Rectal smooth muscle tissue (tissue), 1 donor: ENCODE results near the gene BCAS1.

Experiments used
- H3K27ac ChIP-seq: one replicate; pipeline ENCODE4 v1.7.0; 2013; ENCODE audit warnings: low read depth, low read length, inconsistent platforms
- H3K27me3 ChIP-seq: one replicate; pipeline ENCODE4 v1.7.0; 2013; ENCODE audit warnings: low read length; ENCODE audit not compliant: control insufficient read depth, insufficient read depth
- H3K36me3 ChIP-seq: one replicate; pipeline ENCODE4 v1.7.0; 2013; ENCODE audit warnings: low read length; ENCODE audit not compliant: control insufficient read depth, insufficient read depth
- H3K4me1 ChIP-seq: one replicate; pipeline ENCODE4 v1.7.0; 2013; ENCODE audit warnings: low read length; ENCODE audit not compliant: control insufficient read depth, insufficient read depth
- H3K4me3 ChIP-seq: one replicate; pipeline ENCODE4 v1.7.0; 2013; ENCODE audit warnings: low read length
- H3K9ac ChIP-seq: one replicate; pipeline ENCODE4 v1.7.0; 2013; ENCODE audit warnings: low read length

Gene BCAS1

GRCh38 chr20:53996584-53997486 lies 73.6 kb downstream of the BCAS1 start:
- Histone ChIP-seq H3K4me1 (no peaks in the 10 kb centered on the region), H3K27ac (no peak overlapping the region), H3K36me3 (no peaks in the 10 kb centered on the region), H3K4me3 (no peak overlapping the region), H3K27me3 (no peaks in the 10 kb centered on the region), H3K9ac (no peak overlapping the region)

DNA sequence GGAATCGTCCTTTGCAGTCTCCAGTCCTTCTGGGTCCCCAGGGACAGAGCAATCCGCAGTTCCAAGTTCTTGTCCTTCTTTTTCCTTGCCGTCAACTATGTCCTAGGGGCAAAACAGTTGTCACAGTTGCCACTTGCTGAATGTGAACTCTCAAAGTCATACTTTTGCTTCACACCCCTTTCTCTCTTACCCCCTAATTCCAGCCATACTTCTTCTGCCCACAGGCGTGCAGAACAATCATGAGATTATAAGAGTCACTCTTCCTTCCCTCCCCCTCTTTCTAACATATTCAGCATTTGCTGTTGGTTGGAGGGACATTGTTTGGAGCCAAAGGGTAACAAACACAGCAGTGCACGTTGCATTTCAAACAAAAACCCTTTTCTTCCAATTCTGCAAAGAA lies 74.4 kb downstream of the BCAS1 start:
- no peaks in the 10 kb centered on the region for H3K36me3 ChIP-seq
- H3K4me1 ChIP-seq, result no peaks in the 10 kb centered on the region
- no peaks in the 10 kb centered on the region for H3K27me3 ChIP-seq
- H3K4me3 ChIP-seq, result no peak overlapping the region
- H3K27ac ChIP-seq, result no peak overlapping the region
- no peak overlapping the region for H3K9ac ChIP-seq

GRCh38 chr20:53994088-53994487 lies 76.3 kb downstream of the BCAS1 start:
- Histone ChIP-seq H3K4me3 (no peak overlapping the region), H3K36me3 (no peaks in the 10 kb centered on the region), H3K27me3 (no peaks in the 10 kb centered on the region), H3K9ac (no peak overlapping the region), H3K27ac (no peak overlapping the region), H3K4me1 (no peaks in the 10 kb centered on the region)

- H3K27me3 ChIP-seq, result no peaks in the 10 kb centered on the region
- no peaks in the 10 kb centered on the region for H3K4me1 ChIP-seq
- H3K36me3 ChIP-seq, result no peaks in the 10 kb centered on the region
- no peak overlapping the region for H3K4me3 ChIP-seq
- H3K9ac ChIP-seq, result no peak overlapping the region
- no peak overlapping the region for H3K27ac ChIP-seq
Measured at GRCh38 chr20:53993310-53993709, 77.1 kb downstream of the BCAS1 start.

DNA sequence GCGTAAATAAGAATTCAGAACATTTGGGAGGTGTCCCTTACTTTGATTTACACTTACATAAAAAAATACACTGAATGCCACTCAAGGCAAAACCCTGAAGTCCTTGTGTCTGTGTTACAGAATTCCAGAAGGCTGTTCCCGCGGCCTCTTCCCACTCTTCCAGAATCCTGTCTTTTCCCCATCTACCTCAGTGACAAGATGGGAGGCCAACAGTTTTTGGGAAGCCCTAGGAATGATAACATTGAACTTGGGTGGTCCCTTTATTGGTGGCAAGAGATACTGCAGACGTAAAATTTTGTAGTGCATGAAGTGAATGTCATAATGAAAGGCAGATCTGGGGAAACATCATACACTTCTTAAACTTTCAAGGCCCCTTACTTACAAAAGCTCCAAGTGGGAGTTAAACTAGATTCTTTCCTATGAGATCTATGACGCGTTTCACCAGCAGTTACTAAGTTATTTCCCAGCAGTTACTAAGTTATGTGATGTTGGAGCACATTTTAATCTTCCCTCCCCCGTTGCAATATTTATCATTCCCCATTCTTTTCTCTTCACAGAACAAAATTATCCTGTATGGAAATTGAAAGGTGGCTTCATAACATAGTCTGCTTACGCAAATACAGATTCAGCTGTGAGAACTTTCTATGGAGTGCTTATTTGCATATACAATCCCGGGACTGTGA lies 79.5 kb downstream of the BCAS1 start:
- H3K4me1 ChIP-seq, result no peaks in the 10 kb centered on the region
- H3K9ac ChIP-seq, result no peak overlapping the region
- no peak overlapping the region for H3K4me3 ChIP-seq
- no peaks in the 10 kb centered on the region for H3K36me3 ChIP-seq
- H3K27me3 ChIP-seq, result no peaks in the 10 kb centered on the region
- H3K27ac ChIP-seq, result no peak overlapping the region

DNA sequence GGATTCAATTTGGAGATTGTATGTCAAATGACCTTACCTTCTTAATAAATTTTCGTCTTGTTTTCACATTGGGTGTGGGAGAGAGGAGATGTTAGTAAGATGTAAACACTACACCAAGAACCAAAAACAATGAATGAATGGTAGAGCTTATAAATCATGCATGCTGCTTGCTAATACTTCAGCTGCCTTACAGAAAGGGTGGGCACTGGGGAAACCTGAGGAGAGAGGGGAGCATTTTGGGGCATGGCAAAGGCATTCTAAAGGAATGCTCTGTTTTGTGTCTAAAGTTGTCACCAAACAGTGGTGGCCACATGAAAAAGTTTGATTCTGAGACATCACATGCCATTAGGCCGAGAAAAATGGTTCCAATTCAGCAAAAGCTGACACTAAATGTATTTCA lies 80.4 kb downstream of the BCAS1 start:
- Histone ChIP-seq H3K27me3 (no peaks in the 10 kb centered on the region), H3K4me1 (no peaks in the 10 kb centered on the region), H3K27ac (no peak overlapping the region), H3K36me3 (no peaks in the 10 kb centered on the region), H3K4me3 (no peak overlapping the region), H3K9ac (no peak overlapping the region)

DNA sequence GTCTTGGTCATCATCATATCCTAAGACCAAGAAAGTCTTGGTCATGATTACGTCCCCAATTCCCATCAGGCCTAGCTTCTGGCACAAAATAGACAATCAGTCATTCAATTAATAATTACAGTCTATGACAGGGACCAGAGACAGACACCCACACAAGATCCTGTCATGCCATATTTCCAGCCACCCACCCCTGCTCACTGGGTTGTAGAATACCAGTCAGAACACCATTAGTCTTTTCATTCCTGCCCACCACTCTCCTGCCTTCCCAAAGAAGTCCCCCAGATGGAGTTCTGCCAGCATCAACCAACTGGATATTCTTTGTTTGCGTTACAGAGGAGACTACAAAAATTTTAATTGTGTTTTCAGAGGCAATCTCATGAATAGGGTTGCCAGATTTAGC lies 81.0 kb downstream of the BCAS1 start:
- Histone ChIP-seq H3K27me3 (no peaks in the 10 kb centered on the region), H3K4me1 (no peaks in the 10 kb centered on the region), H3K9ac (no peak overlapping the region), H3K36me3 (no peaks in the 10 kb centered on the region), H3K27ac (no peak overlapping the region), H3K4me3 (no peak overlapping the region)

DNA sequence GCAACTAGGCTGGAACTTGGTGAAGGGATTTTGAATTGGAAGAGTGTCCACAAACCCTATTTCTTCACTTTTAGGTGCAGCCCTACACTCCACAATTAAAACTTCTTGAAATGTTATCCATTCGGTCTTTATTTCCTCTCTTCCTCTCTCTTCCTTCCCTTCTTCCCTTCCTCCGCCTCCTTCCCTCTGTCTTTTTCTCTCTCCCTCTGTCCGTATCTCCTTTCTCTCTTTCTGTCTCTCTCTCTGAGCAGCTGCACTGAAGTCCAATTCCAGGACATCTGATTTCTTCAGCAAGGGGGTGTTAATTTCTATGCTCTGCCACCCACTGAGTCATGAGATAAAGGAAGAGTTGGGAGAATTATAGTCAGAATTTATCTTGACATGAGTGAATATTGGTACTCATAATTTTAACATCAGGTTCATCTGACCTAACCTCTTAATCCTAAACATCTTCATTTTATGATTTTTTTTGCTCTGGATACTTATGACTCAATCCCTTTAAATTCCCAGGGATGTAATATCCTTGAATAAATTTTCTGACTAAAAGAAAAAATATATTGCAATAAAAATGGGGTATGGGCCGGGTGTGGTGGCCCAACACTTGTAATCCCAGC lies 84.2 kb downstream of the BCAS1 start:
- no peaks in the 10 kb centered on the region for H3K27me3 ChIP-seq
- H3K4me3 ChIP-seq, result no peak overlapping the region
- H3K27ac ChIP-seq, result no peak overlapping the region
- no peaks in the 10 kb centered on the region for H3K36me3 ChIP-seq
- no peak overlapping the region for H3K9ac ChIP-seq
- no peaks in the 10 kb centered on the region for H3K4me1 ChIP-seq

- no peaks in the 10 kb centered on the region for H3K27me3 ChIP-seq
- H3K4me1 ChIP-seq, result no peaks in the 10 kb centered on the region
- H3K27ac ChIP-seq, result no peak overlapping the region
- H3K36me3 ChIP-seq, result no peaks in the 10 kb centered on the region
- H3K9ac ChIP-seq, result no peak overlapping the region
- no peak overlapping the region for H3K4me3 ChIP-seq
Measured at GRCh38 chr20:53985150-53985518, 85.3 kb downstream of the BCAS1 start.

- Histone ChIP-seq H3K27me3 (no peaks in the 10 kb centered on the region), H3K27ac (no peak overlapping the region), H3K9ac (no peak overlapping the region), H3K4me1 (no peaks in the 10 kb centered on the region), H3K36me3 (no peaks in the 10 kb centered on the region), H3K4me3 (no peak overlapping the region)
Measured at GRCh38 chr20:53984356-53985149, 85.8 kb downstream of the BCAS1 start.

DNA sequence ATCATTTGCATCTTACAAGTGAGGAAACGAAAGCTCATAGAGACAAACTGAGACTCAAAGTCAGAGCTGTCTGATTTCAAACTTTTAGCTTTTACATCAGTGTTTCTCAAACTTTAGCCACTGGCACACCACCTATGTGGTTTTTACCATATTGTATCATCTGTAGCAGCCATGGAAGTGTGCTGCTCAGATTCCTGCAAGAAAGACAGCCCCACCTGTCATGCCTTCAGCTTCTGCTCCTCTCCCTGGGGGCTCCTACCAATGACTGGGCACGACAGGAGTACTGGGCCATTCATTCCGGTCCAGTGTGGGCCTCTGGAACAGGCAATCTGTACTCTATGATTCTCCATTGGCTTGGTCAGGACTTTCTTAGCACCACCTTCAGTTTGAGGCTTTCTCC lies 87.0 kb downstream of the BCAS1 start:
- H3K27me3 ChIP-seq, result no peaks in the 10 kb centered on the region

GRCh38 chr20:53982624-53983023 lies 87.8 kb downstream of the BCAS1 start:
- H3K4me1 ChIP-seq, result no peaks in the 10 kb centered on the region
- H3K27me3 ChIP-seq, result no peaks in the 10 kb centered on the region
- H3K4me3 ChIP-seq, result no peak overlapping the region
- no peak overlapping the region for H3K9ac ChIP-seq
- no peaks in the 10 kb centered on the region for H3K36me3 ChIP-seq
- H3K27ac ChIP-seq, result no peak overlapping the region

More for the DNA sequence above, 87.0 kb downstream of the BCAS1 start:
- no peak overlapping the region for H3K9ac ChIP-seq
- H3K27ac ChIP-seq, result no peak overlapping the region
- H3K36me3 ChIP-seq, result no peaks in the 10 kb centered on the region
- H3K4me3 ChIP-seq, result no peak overlapping the region
- H3K4me1 ChIP-seq, result no peaks in the 10 kb centered on the region
